T-cell (primary cell): ENCODE data around the gene LST1. TPM values are rescaled to one million over a fixed set of nuclear protein-coding genes. Genes with fewer than 3 reads are reported as not detected.

Experiments
- ATAC-seq, 4 experiments: fragments of 200-7000 bp in 3 of 4; fragments of 150-1000 bp in 1 of 4; cut with Tn5 transposase; replicated peaks in 1 of 4; 1 replicate in 3 of 4; 2 replicates in 1 of 4; pipeline ENCODE4 v1.10.0; 2021; ENCODE audit warnings: moderate library complexity in 3 of 4, mild to moderate bottlenecking in 2 of 4, moderate number of reproducible peaks in 1 of 4
- CTCF ChIA-PET, 2 donors: fragments of 300-600 bp; sonication (Branson Sonifier 250); formaldehyde crosslinking; loops; one replicate each; lab custom pipeline; 2022; ENCODE audit warnings: antibody characterized with exemption in 2 of 2; lab: Charles Lee
- POLR2A ChIA-PET, 2 donors: fragments of 300-600 bp; sonication (Branson Sonifier 250); formaldehyde crosslinking; loops; one replicate each; lab custom pipeline; 2022; ENCODE audit warnings: antibody characterized with exemption in 2 of 2; lab: Charles Lee
- DNase-seq, 35 experiments: peaks; one replicate each; pipeline versions ENCODE4 v3.0.0 to v3.0.0-alpha.2; 2013 to 2023
- H3K27ac ChIP-seq: one replicate; pipeline ENCODE4 v1.5.1; 2013; ENCODE audit warnings: low read length
- H3K27me3 ChIP-seq, 2 experiments: replicated peaks in 1 of 2; 1 replicate in 1 of 2; 2 replicates in 1 of 2; pipeline versions ENCODE4 v1.6.1 to v1.7.0; 2013; ENCODE audit warnings: low read length in 1 of 2, mixed read lengths in 1 of 2; ENCODE audit not compliant: control insufficient read depth in 2 of 2, insufficient read depth in 2 of 2; ENCODE audit errors: extremely low read depth in 1 of 2
- H3K36me3 ChIP-seq, 2 donors: 1 replicate in 1 of 2; 2 replicates in 1 of 2; pipeline versions ENCODE4 v1.6.1 to v1.7.0; 2013; ENCODE audit warnings: low read length in 1 of 2; ENCODE audit not compliant: control insufficient read depth in 2 of 2, insufficient read depth in 1 of 2; ENCODE audit errors: extremely low read depth in 1 of 2
- H3K4me1 ChIP-seq, 2 experiments: 1 replicate in 1 of 2; 2 replicates in 1 of 2; pipeline versions ENCODE4 v1.6.1 to v1.7.0; 2013; ENCODE audit warnings: low read length in 2 of 2, mixed read lengths in 1 of 2; ENCODE audit not compliant: insufficient read depth in 2 of 2, control insufficient read depth in 1 of 2; ENCODE audit errors: extremely low read depth in 1 of 2
- H3K4me3 ChIP-seq, 2 donors: 1 replicate in 1 of 2; 2 replicates in 1 of 2; pipeline versions ENCODE4 v1.5.1 to v1.7.0; 2013; ENCODE audit warnings: mild to moderate bottlenecking in 2 of 2, low read length in 1 of 2, moderate library complexity in 1 of 2; ENCODE audit not compliant: control insufficient read depth in 1 of 2; ENCODE audit errors: extremely low read depth in 1 of 2
- H3K9me3 ChIP-seq: 2 replicates; pipeline ENCODE4 v1.7.0; 2013
- H3K27ac Mint-ChIP-seq, 2 donors: one replicate each; pipeline ENCODE4 v1.8.0; 2020 to 2021; ENCODE audit warnings: mild to moderate bottlenecking in 2 of 2, mixed read lengths in 2 of 2
- H3K27me3 Mint-ChIP-seq, 2 donors: one replicate each; pipeline ENCODE4 v1.8.0; 2021 to 2022; ENCODE audit warnings: mixed read lengths in 2 of 2
- H3K36me3 Mint-ChIP-seq: one replicate; pipeline ENCODE4 v1.8.0; 2021; ENCODE audit warnings: mixed read lengths
- H3K4me1 Mint-ChIP-seq, 3 donors: one replicate each; pipeline ENCODE4 v1.8.0; 2020 to 2022; ENCODE audit warnings: mixed read lengths in 3 of 3, mild to moderate bottlenecking in 1 of 3
- H3K4me3 Mint-ChIP-seq, 3 donors: one replicate each; pipeline ENCODE4 v1.8.0; 2020 to 2022; ENCODE audit warnings: mild to moderate bottlenecking in 3 of 3, mixed read lengths in 3 of 3, moderate library complexity in 3 of 3
- H3K9me3 Mint-ChIP-seq, 3 donors: one replicate each; pipeline ENCODE4 v1.8.0; 2020 to 2022; ENCODE audit warnings: mixed read lengths in 3 of 3
- WGBS: methylation state at CpG from one replicate; pipeline ENCODE4 v1.1.5; 2013; ENCODE audit warnings: missing lambda C conversion rate; ENCODE audit not compliant: insufficient coverage; 5-methylcytosine and 5-hydroxymethylcytosine counted together
- total RNA-seq, 35 experiments: library from RNA in 6 of 35; stranded (reverse) in 6 of 35; fragments of 120-200 nt in 1 of 35; gene quantifications; one replicate each; pipeline versions ENCODE4 v1.2.1 to v1.2.4 and lab custom pipeline; 2013 to 2026

The LST1 gene
- total RNA-seq, 5 donors from 2014 or later (not counting 1 experiment from before 2014, with no cell fraction given) = 13.4 to 28.0 (median 20.4) TPM

- ATAC-seq = no peak
- CTCF ChIA-PET = interaction anchor here (1.3 to 8.3 kb wide), 6 partner anchors 11 to 29 kb away, joined by 3 to 167 read pairs (median 18); partner anchors contain the start of gene NCR3 (in 1 of the 2)
- 82% methylated on average over 5 of the region's 12 CpGs for WGBS
Observed at GRCh38 chr6:31578184-31579118, 7.6 kb upstream of the LST1 start.

GRCh38 chr6:31579119-31579505 is 7.0 kb upstream of the LST1 start:
- peak overlapping the region; percentile 94 to 98 for H3K27ac Mint-ChIP-seq
- no CpG with 5 or more reads among the region's 3 CpGs for WGBS
- no peaks in the 10 kb centered on the region for H3K27me3 ChIP-seq
- H3K4me3 Mint-ChIP-seq = peak overlapping the region; percentile 97 to 100 (median 99)
- peaks cover 36% of the 10 kb centered on the region for H3K36me3 Mint-ChIP-seq
- ChIA-PET CTCF (interaction anchor here (1.7 to 8.3 kb wide), 5 partner anchors 10 to 31 kb away, joined by 7 to 167 read pairs (median 26); partner anchors contain the start of gene NCR3 (in 1 of the 2)), POLR2A (interaction anchor here in 1 of 2 donors (0.5 kb wide), 1 partner anchor 8 kb away, joined by 5 read pairs; no protein-coding TSS in a partner anchor)
- H3K4me1 ChIP-seq = peaks cover 32 to 86% of the 10 kb centered on the region in 2 experiments
- H3K4me1 Mint-ChIP-seq = peaks cover 76 to 83% (median 81%) of the 10 kb centered on the region in 3 donors
- peaks cover 0 to 18% of the 10 kb centered on the region in 2 donors for H3K36me3 ChIP-seq
- peak overlapping the region; percentile 92 for H3K27ac ChIP-seq
- no peaks in the 10 kb centered on the region for H3K27me3 Mint-ChIP-seq
- no peak overlapping the region for H3K4me3 ChIP-seq
- ATAC-seq = no peak
- no peaks in the 10 kb centered on the region for H3K9me3 Mint-ChIP-seq
- DNase-seq = no peak
- H3K9me3 ChIP-seq = no peaks in the 10 kb centered on the region

More at GRCh38 chr6:31578184-31579118, 7.6 kb upstream of the LST1 start:
- Histone ChIP-seq H3K4me3 (no peak overlapping the region), H3K9me3 (no peaks in the 10 kb centered on the region), H3K36me3 (peaks cover 0 to 18% of the 10 kb centered on the region in 2 donors), H3K27me3 (no peaks in the 10 kb centered on the region), H3K27ac (peak overlapping the region; percentile 92), H3K4me1 (peaks cover 29 to 86% of the 10 kb centered on the region in 2 experiments)
- H3K27me3 Mint-ChIP-seq = no peaks in the 10 kb centered on the region
- H3K27ac Mint-ChIP-seq = peak overlapping the region; percentile 94 to 98
- POLR2A ChIA-PET = interaction anchor here in 1 of 2 donors (0.5 to 0.6 kb wide), 2 partner anchors 8 to 1514 kb away, joined by 5 read pairs; no protein-coding TSS in a partner anchor
- H3K36me3 Mint-ChIP-seq = peaks cover 36% of the 10 kb centered on the region
- peaks cover 76 to 90% (median 81%) of the 10 kb centered on the region in 3 donors for H3K4me1 Mint-ChIP-seq
- peak overlapping the region; percentile 97 to 100 (median 99) for H3K4me3 Mint-ChIP-seq
- DNase-seq = no peak
- no peaks in the 10 kb centered on the region for H3K9me3 Mint-ChIP-seq

- peaks cover 0 to 18% of the 10 kb centered on the region in 2 donors for H3K36me3 ChIP-seq
- peak overlapping the region; percentile 86 to 99 for H3K4me3 ChIP-seq
- no peaks in the 10 kb centered on the region for H3K9me3 ChIP-seq
- H3K27me3 ChIP-seq = no peaks in the 10 kb centered on the region
- ChIA-PET CTCF (interaction anchor here (0.6 to 8.3 kb wide), 11 partner anchors 10 to 255 kb away, joined by 3 to 167 read pairs (median 7); partner anchors contain the start of genes DDX39B (in 1 of the 2), NCR3 (in 1 of the 2) and NFKBIL1 (in 1 of the 2)), POLR2A (interaction anchor here (0.5 to 1.2 kb wide), 5 partner anchors 9 to 29 kb away, joined by 3 to 5 read pairs (median 3); partner anchors contain the start of gene NCR3 (in 1 of the 2))
- Mint-ChIP-seq H3K36me3 (peaks cover 36% of the 10 kb centered on the region), H3K27ac (peak overlapping the region; percentile 94 to 98), H3K4me3 (peak overlapping the region; percentile 97 to 100 (median 99)), H3K9me3 (no peaks in the 10 kb centered on the region), H3K27me3 (no peaks in the 10 kb centered on the region), H3K4me1 (peaks cover 75 to 82% (median 81%) of the 10 kb centered on the region in 3 donors)
- peak overlapping the region; percentile 92 for H3K27ac ChIP-seq
- no peak for ATAC-seq
- peaks cover 34 to 86% of the 10 kb centered on the region in 2 experiments for H3K4me1 ChIP-seq
- DNase-seq = peak in 1 of 35 experiments; percentile 34
- WGBS = 40% methylated on average over 3 of the region's 8 CpGs
Observed at GRCh38 chr6:31579546-31580437, 6.3 kb upstream of the LST1 start.

GRCh38 chr6:31580438-31580740 is 5.7 kb upstream of the LST1 start:
- peaks cover 35 to 85% of the 10 kb centered on the region in 2 experiments for H3K4me1 ChIP-seq
- no peaks in the 10 kb centered on the region for H3K9me3 ChIP-seq
- ATAC-seq (no peak), DNase-seq (peak in 1 of 35 experiments; percentile 29)
- H3K36me3 Mint-ChIP-seq = peaks cover 36% of the 10 kb centered on the region
- ChIA-PET POLR2A (interaction anchor here (0.7 to 1.2 kb wide), 4 partner anchors 12 to 29 kb away, joined by 3 read pairs; partner anchors contain the start of gene NCR3 (in 1 of the 2)), CTCF (interaction anchor here (0.9 to 8.3 kb wide), 11 partner anchors 10 to 88 kb away, joined by 3 to 167 read pairs (median 7); partner anchors contain the start of genes DDX39B (in 1 of the 2), NCR3 (in 1 of the 2) and NFKBIL1 (in 1 of the 2))
- H3K36me3 ChIP-seq = peaks cover 0 to 18% of the 10 kb centered on the region in 2 donors
- H3K4me1 Mint-ChIP-seq = peaks cover 75 to 82% (median 81%) of the 10 kb centered on the region in 3 donors
- WGBS = 4% methylated on average over 9 of the region's 11 CpGs
- H3K27ac Mint-ChIP-seq = peak overlapping the region; percentile 94 to 98
- H3K9me3 Mint-ChIP-seq = no peaks in the 10 kb centered on the region
- H3K27me3 Mint-ChIP-seq = no peaks in the 10 kb centered on the region
- peak overlapping the region; percentile 92 for H3K27ac ChIP-seq
- H3K27me3 ChIP-seq = no peaks in the 10 kb centered on the region
- peak overlapping the region; percentile 86 to 99 for H3K4me3 ChIP-seq
- H3K4me3 Mint-ChIP-seq = peak overlapping the region; percentile 97 to 100 (median 99)

GRCh38 chr6:31580807-31581433 is 5.2 kb upstream of the LST1 start:
- H3K4me1 ChIP-seq = peaks cover 39 to 86% of the 10 kb centered on the region in 2 experiments
- ATAC-seq = peak; percentile 65 to 70 (median 68)
- Mint-ChIP-seq H3K4me1 (peaks cover 75 to 83% (median 81%) of the 10 kb centered on the region in 3 donors), H3K4me3 (peak overlapping the region; percentile 97 to 100 (median 99)), H3K36me3 (peaks cover 36% of the 10 kb centered on the region), H3K27me3 (no peaks in the 10 kb centered on the region), H3K9me3 (no peaks in the 10 kb centered on the region), H3K27ac (peak overlapping the region; percentile 94 to 98)
- 0% methylated on average over 62 of the region's 62 CpGs for WGBS
- H3K36me3 ChIP-seq = peaks cover 0 to 18% of the 10 kb centered on the region in 2 donors
- POLR2A ChIA-PET = interaction anchor here (0.6 to 1.2 kb wide), 4 partner anchors 13 to 71 kb away, joined by 3 to 7 read pairs (median 4); no protein-coding TSS in a partner anchor
- H3K27ac ChIP-seq = peak overlapping the region; percentile 92
- H3K27me3 ChIP-seq = no peaks in the 10 kb centered on the region
- peak; percentile 69 to 93 (median 85) for DNase-seq
- H3K9me3 ChIP-seq = no peaks in the 10 kb centered on the region
- peak overlapping the region; percentile 86 to 99 for H3K4me3 ChIP-seq
- CTCF ChIA-PET = interaction anchor here (0.5 to 8.3 kb wide), 11 partner anchors 11 to 1079 kb away, joined by 3 to 167 read pairs (median 7); partner anchors contain the start of genes DDX39B (in 1 of the 2) and NCR3 (in 1 of the 2)
